Small intestine (tissue), 7 donors: Measurements from ENCODE around the gene SLC19A2. TPM values are rescaled to one million over a fixed set of nuclear protein-coding genes. Genes with fewer than 3 reads are reported as not detected.

Experiments used
- DNase-seq, 2 donors: peaks; one replicate each; pipeline versions ENCODE4 v3.0.0 to v3.0.0-alpha.2; 2013
- FAIRE-seq: peaks from 2 replicates; lab custom pipeline; 2012; peaks lifted over from hg19 to GRCh38; lab: Jason Lieb, UNC
- H3K27ac ChIP-seq, 3 donors: one replicate each; pipeline ENCODE4 v1.5.1; 2013; ENCODE audit warnings: low read length in 2 of 3, mild to moderate bottlenecking in 2 of 3, control low read depth in 1 of 3, inconsistent platforms in 1 of 3, low read depth in 1 of 3, moderate library complexity in 1 of 3
- H3K27me3 ChIP-seq, 3 donors: one replicate each; pipeline ENCODE4 v1.6.1; 2013; ENCODE audit warnings: low read length in 3 of 3, inconsistent platforms in 1 of 3; ENCODE audit not compliant: control insufficient read depth in 3 of 3, insufficient read depth in 3 of 3
- H3K36me3 ChIP-seq, 3 donors: one replicate each; pipeline ENCODE4 v1.6.1; 2013; ENCODE audit warnings: low read length in 3 of 3, inconsistent platforms in 1 of 3, low read depth in 1 of 3, mild to moderate bottlenecking in 1 of 3, moderate library complexity in 1 of 3; ENCODE audit not compliant: control insufficient read depth in 3 of 3, insufficient read depth in 2 of 3
- H3K4me1 ChIP-seq, 3 donors: one replicate each; pipeline ENCODE4 v1.6.1; 2013; ENCODE audit warnings: low read length in 2 of 3, inconsistent platforms in 1 of 3, low read depth in 1 of 3, mild to moderate bottlenecking in 1 of 3, moderate library complexity in 1 of 3; ENCODE audit not compliant: control insufficient read depth in 3 of 3, insufficient read depth in 2 of 3
- H3K4me3 ChIP-seq, 3 donors: one replicate each; pipeline ENCODE4 v1.5.1; 2013; ENCODE audit warnings: low read length in 3 of 3, control low read depth in 1 of 3, inconsistent platforms in 1 of 3, low read depth in 1 of 3, mild to moderate bottlenecking in 1 of 3, moderate library complexity in 1 of 3
- H3K9me3 ChIP-seq, 2 donors: one replicate each; pipeline ENCODE4 v1.6.1; 2013; ENCODE audit warnings: low read depth in 1 of 2, low read length in 1 of 2; ENCODE audit not compliant: control insufficient read depth in 2 of 2, insufficient read depth in 1 of 2
- WGBS, 3 donors: extraction: QIAGEN DNeasy Blood & Tissue Kit; methylation state at CpG; one replicate each; pipeline ENCODE4 v1.1.7; 2013; 5-methylcytosine and 5-hydroxymethylcytosine counted together
- polyA plus RNA-seq, 4 donors: library from polyadenylated mRNA; stranded (reverse) in 3 of 4; unstranded in 1 of 4; fragments of 200-250 nt in 3 of 4; fragments of 120-200 nt in 1 of 4; gene quantifications; one replicate each; pipeline versions ENCODE4 v1.2.1 to v1.2.3, GENCODE V29; 2013
- donor health status: healthy with polysubstance abuse.
- donor health status: control.
- donor health status: control.
- donor health status: Bipolar disorder and iron deficiency.
- donor health status: healthy.

The SLC19A2 gene
- polyA plus RNA-seq, 4 donors = 1.9 to 14.8 (median 9.3) TPM

- Histone ChIP-seq H3K27me3 (no peaks in the 10 kb centered on the region), H3K4me1 (peaks cover 5 to 8% (median 6%) of the 10 kb centered on the region in 3 donors), H3K27ac (peak overlapping the region in 1 of 3 donors; percentile 43), H3K4me3 (no peak overlapping the region), H3K9me3 (no peaks in the 10 kb centered on the region), H3K36me3 (no peaks in the 10 kb centered on the region)
- FAIRE-seq = no peak
- 18 to 64% (median 40%) methylated on average over 5 of the region's 5 CpGs for WGBS, 3 donors
- DNase-seq = peak; percentile 39 to 53
Measured at GRCh38 chr1:169527451-169528214, 41.9 kb upstream of the SLC19A2 start.

DNA sequence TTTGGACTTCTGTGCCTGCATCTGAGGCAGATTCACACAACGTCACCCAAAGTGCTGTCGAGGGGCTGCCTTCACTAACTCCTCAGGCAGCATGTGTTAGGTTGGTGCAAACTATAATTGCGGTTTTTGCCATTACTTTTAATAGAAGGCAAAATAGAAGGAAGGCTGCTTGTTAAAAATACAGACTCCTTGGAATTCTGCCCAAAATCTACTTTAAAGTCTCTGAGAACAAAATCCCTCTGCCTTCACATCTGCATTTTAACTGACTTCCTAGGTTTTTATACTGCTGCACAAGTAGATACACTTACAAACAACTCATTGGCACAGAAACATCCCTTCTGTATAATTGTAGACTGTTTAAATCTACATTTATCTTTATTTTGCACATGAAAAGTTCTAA is 41.3 kb upstream of the SLC19A2 start:
- peaks cover 5 to 8% (median 8%) of the 10 kb centered on the region in 3 donors for H3K4me1 ChIP-seq
- no peaks in the 10 kb centered on the region for H3K27me3 ChIP-seq
- 84 to 89% (median 88%) methylated on average over 3 of the region's 3 CpGs for WGBS, 3 donors
- FAIRE-seq (no peak), DNase-seq (no peak)
- H3K27ac ChIP-seq = no peak overlapping the region
- H3K36me3 ChIP-seq = no peaks in the 10 kb centered on the region
- H3K9me3 ChIP-seq = no peaks in the 10 kb centered on the region
- no peak overlapping the region for H3K4me3 ChIP-seq

DNA sequence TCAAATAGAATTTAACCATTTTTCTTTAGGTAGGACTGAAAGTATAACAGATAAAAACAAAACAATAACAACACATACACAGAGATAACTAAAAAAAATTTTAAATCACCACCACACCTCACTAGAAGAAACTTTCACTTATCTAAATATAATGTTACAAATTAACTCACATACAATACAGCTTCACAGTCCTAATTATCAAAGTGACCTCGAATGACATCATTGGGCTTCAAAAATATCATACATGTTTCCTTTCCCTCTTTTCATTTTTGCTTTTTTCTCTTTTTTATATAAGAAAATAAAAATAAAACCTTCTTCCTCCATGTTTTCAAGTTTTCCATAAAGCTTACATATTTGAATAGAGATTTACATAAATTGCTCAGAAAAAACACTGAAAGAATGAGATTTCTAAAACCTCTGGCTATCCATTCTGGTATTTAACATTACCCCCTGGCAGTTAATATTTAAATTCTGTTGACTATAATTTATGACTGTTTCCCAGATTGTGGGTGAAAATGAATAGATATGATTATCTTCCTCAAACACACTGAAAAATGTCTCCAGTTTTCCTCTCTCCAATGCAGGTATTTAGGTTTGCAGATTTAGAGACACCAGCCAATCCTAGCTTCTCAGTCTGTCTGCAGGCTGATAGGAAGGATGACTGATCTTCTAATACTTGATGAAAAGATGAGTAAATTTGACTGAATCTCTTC is 40.5 kb upstream of the SLC19A2 start:
- H3K9me3 ChIP-seq = no peaks in the 10 kb centered on the region
- WGBS, 3 donors = 26 to 58% (median 34%) methylated on average over 1 of the region's 1 CpG
- no peak for FAIRE-seq
- no peaks in the 10 kb centered on the region for H3K27me3 ChIP-seq
- no peak for DNase-seq
- H3K4me1 ChIP-seq = peaks cover 5 to 8% (median 8%) of the 10 kb centered on the region in 3 donors
- H3K4me3 ChIP-seq = no peak overlapping the region
- H3K36me3 ChIP-seq = no peaks in the 10 kb centered on the region
- H3K27ac ChIP-seq = no peak overlapping the region

- Histone ChIP-seq H3K9me3 (no peaks in the 10 kb centered on the region), H3K4me1 (peaks cover 8 to 11% (median 8%) of the 10 kb centered on the region in 3 donors), H3K36me3 (no peaks in the 10 kb centered on the region), H3K4me3 (no peak overlapping the region), H3K27ac (no peak overlapping the region), H3K27me3 (no peaks in the 10 kb centered on the region)
- DNase-seq = no peak
- FAIRE-seq = no peak
- WGBS, 3 donors = 56 to 90% (median 71%) methylated on average over 1 of the region's 1 CpG
Measured at GRCh38 chr1:169525391-169525790, 39.6 kb upstream of the SLC19A2 start.

- H3K36me3 ChIP-seq = no peaks in the 10 kb centered on the region
- no peaks in the 10 kb centered on the region for H3K9me3 ChIP-seq
- DNase-seq = no peak
- no peak overlapping the region for H3K27ac ChIP-seq
- no peak for FAIRE-seq
- H3K4me3 ChIP-seq = no peak overlapping the region
- peaks cover 7 to 8% (median 8%) of the 10 kb centered on the region in 3 donors for H3K4me1 ChIP-seq
- H3K27me3 ChIP-seq = no peaks in the 10 kb centered on the region
Measured at GRCh38 chr1:169523904-169524303, 38.2 kb upstream of the SLC19A2 start.

GRCh38 chr1:169521226-169521625 is 35.5 kb upstream of the SLC19A2 start:
- peaks cover 0 to 7% (median 4%) of the 10 kb centered on the region in 3 donors for H3K4me1 ChIP-seq
- peak; percentile 57 to 61 for DNase-seq
- H3K27me3 ChIP-seq = no peaks in the 10 kb centered on the region
- FAIRE-seq = no peak
- no peaks in the 10 kb centered on the region for H3K9me3 ChIP-seq
- H3K27ac ChIP-seq = no peak overlapping the region
- no peak overlapping the region for H3K4me3 ChIP-seq
- no peaks in the 10 kb centered on the region for H3K36me3 ChIP-seq
- WGBS, 3 donors = 21 to 68% (median 43%) methylated on average over 1 of the region's 1 CpG

- Histone ChIP-seq H3K27ac (no peak overlapping the region), H3K27me3 (no peaks in the 10 kb centered on the region), H3K4me1 (peaks cover 0 to 7% (median 2%) of the 10 kb centered on the region in 3 donors), H3K36me3 (no peaks in the 10 kb centered on the region), H3K4me3 (no peak overlapping the region), H3K9me3 (no peaks in the 10 kb centered on the region)
- DNase-seq (no peak), FAIRE-seq (no peak)
- 83 to 91% (median 90%) methylated on average over 2 of the region's 2 CpGs for WGBS, 3 donors
Measured at GRCh38 chr1:169517558-169518186, 31.9 kb upstream of the SLC19A2 start.

- Histone ChIP-seq H3K36me3 (no peaks in the 10 kb centered on the region), H3K4me3 (no peak overlapping the region), H3K9me3 (no peaks in the 10 kb centered on the region), H3K27me3 (no peaks in the 10 kb centered on the region), H3K27ac (no peak overlapping the region), H3K4me1 (no peaks in the 10 kb centered on the region)
- DNase-seq (no peak), FAIRE-seq (peak; percentile 30)
Measured at GRCh38 chr1:169515641-169516040, 29.9 kb upstream of the SLC19A2 start.
